ENCODE measurements around the gene CDC7. TPM values are rescaled to one million over a fixed set of nuclear protein-coding genes. Genes with fewer than 3 reads are reported as not detected.

CDC7 gene
- total and polyA plus RNA-seq, 2 of the 13 experiments (the other 11 are each of a cell fraction or from before 2014, with no cell fraction given) = 2.5 to 12.6 TPM

GRCh38 chr1:91499346-91499745 lies 1.3 kb upstream of the CDC7 start (continued):
- TF ChIP-seq PTBP1 (IDR thresholded peaks at IDR 0.05; ENCODE audit: low read depth, low read length, poor library complexity, severe bottlenecking) = peak; percentile 27
- TF ChIP-seq ATAD3A (CRISPR knock-in tag; IDR thresholded peaks at IDR 0.05) = no peak
- no peak for TF ChIP-seq XBP1 (CRISPR knock-in tag; IDR thresholded peaks at IDR 0.05)
- TF ChIP-seq ZNF253 (CRISPR knock-in tag; IDR thresholded peaks at IDR 0.05; ENCODE audit: borderline replicate concordance) = no peak
- TF ChIP-seq GLI4 (CRISPR knock-in tag; IDR thresholded peaks at IDR 0.05; ENCODE audit: borderline replicate concordance) = no peak
- TF ChIP-seq, protein P1, sequence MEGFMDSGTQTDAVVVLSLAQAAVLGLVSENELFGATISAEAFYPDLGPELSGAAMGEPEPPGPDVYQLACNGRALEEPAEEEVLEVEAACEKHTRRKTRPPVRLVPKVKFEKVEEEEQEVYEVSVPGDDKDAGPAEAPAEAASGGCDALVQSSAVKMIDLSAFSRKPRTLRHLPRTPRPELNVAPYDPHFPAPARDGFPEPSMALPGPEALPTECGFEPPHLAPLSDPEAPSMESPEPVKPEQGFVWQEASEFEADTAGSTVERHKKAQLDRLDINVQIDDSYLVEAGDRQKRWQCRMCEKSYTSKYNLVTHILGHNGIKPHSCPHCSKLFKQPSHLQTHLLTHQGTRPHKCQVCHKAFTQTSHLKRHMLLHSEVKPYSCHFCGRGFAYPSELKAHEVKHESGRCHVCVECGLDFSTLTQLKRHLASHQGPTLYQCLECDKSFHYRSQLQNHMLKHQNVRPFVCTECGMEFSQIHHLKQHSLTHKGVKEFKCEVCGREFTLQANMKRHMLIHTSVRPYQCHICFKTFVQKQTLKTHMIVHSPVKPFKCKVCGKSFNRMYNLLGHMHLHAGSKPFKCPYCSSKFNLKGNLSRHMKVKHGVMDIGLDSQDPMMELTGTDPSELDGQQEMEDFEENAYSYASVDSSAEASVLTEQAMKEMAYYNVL (CRISPR knock-in tag; IDR thresholded peaks at IDR 0.05; ENCODE audit: borderline replicate concordance) = no peak
- TF ChIP-seq PHF5A (CRISPR knock-in tag; IDR thresholded peaks at IDR 0.05; ENCODE audit: low read depth, unreplicated experiment) = no peak
- no peak for TF ChIP-seq ZBTB10 (CRISPR knock-in tag; IDR thresholded peaks at IDR 0.05; ENCODE audit: borderline replicate concordance)
- no peak for TF ChIP-seq RARG (CRISPR knock-in tag; IDR thresholded peaks at IDR 0.05; ENCODE audit: low read depth)
- no peak for TF ChIP-seq YEATS2 (CRISPR knock-in tag; IDR thresholded peaks at IDR 0.05; ENCODE audit: borderline replicate concordance)
- TF ChIP-seq KDM5B (CRISPR knock-in tag; IDR thresholded peaks at IDR 0.05; ENCODE audit: borderline replicate concordance) = no peak
- TF ChIP-seq FOSL2 (CRISPR knock-in tag; IDR thresholded peaks at IDR 0.05) = no peak
- no peak for TF ChIP-seq ARNT (IDR thresholded peaks at IDR 0.05)
- no peak for TF ChIP-seq PREB (CRISPR knock-in tag; IDR thresholded peaks at IDR 0.05)
- TF ChIP-seq, protein P2, sequence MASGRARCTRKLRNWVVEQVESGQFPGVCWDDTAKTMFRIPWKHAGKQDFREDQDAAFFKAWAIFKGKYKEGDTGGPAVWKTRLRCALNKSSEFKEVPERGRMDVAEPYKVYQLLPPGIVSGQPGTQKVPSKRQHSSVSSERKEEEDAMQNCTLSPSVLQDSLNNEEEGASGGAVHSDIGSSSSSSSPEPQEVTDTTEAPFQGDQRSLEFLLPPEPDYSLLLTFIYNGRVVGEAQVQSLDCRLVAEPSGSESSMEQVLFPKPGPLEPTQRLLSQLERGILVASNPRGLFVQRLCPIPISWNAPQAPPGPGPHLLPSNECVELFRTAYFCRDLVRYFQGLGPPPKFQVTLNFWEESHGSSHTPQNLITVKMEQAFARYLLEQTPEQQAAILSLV (CRISPR knock-in tag; IDR thresholded peaks at IDR 0.05; ENCODE audit: borderline replicate concordance) = no peak
- no peak for TF ChIP-seq HNF4A (CRISPR knock-in tag; IDR thresholded peaks at IDR 0.05)
- no peak for TF ChIP-seq SMARCE1 (IDR thresholded peaks at IDR 0.05; ENCODE audit: borderline replicate concordance)
- peak; percentile 31 for TF ChIP-seq HNRNPH1 (optimal IDR thresholded peaks at IDR 0.05; ENCODE audit: low read depth, low read length)
- no peak for TF ChIP-seq PAF1 (CRISPR knock-in tag; IDR thresholded peaks at IDR 0.05)
- TF ChIP-seq HCFC1 (IDR thresholded peaks at IDR 0.05; ENCODE audit: low read depth, low read length) = no peak
- no peak for TF ChIP-seq ZFAT (CRISPR knock-in tag; conservative IDR thresholded peaks at IDR 0.05)
- no peak for TF ChIP-seq ATF3 (CRISPR knock-in tag; IDR thresholded peaks at IDR 0.05)
- no peak for TF ChIP-seq NONO (IDR thresholded peaks at IDR 0.05)
- no peak for TF ChIP-seq NONO (CRISPR knock-in tag; conservative IDR thresholded peaks at IDR 0.05)

Data from HepG2 (cell line).